Osteoblast (primary cell): ENCODE results near the gene PARN. TPM values are rescaled to one million over a fixed set of nuclear protein-coding genes. Genes with fewer than 3 reads are reported as not detected.

Experiments used
- DNase-seq: peaks from one replicate; pipeline ENCODE4 v3.0.0; 2011; ENCODE audit warnings: low spot score, mixed read lengths; ENCODE audit not compliant: insufficient read length; ENCODE audit errors: missing footprints
- H2AFZ ChIP-seq: 2 replicates; pipeline ENCODE4 v1.6.0; 2011; ENCODE audit warnings: mild to moderate bottlenecking, low read length
- H3K27ac ChIP-seq: 2 replicates; pipeline ENCODE4 v1.5.1; 2011; ENCODE audit warnings: mild to moderate bottlenecking, low read depth, low read length, moderate library complexity
- H3K27me3 ChIP-seq: 2 replicates; pipeline ENCODE4 v1.6.0; 2012; ENCODE audit warnings: mild to moderate bottlenecking, control low read depth, inconsistent platforms, low read length, moderate library complexity; ENCODE audit not compliant: insufficient read depth
- H3K36me3 ChIP-seq: 2 replicates; pipeline ENCODE4 v1.5.1; 2011; ENCODE audit warnings: mild to moderate bottlenecking, low read length, control low read depth, moderate library complexity; ENCODE audit not compliant: insufficient read depth
- H3K4me1 ChIP-seq: 2 replicates; pipeline ENCODE4 v1.5.1; 2011; ENCODE audit warnings: mild to moderate bottlenecking, low read length, control low read depth, moderate library complexity; ENCODE audit not compliant: insufficient read depth
- H3K4me2 ChIP-seq: 2 replicates; pipeline ENCODE4 v1.6.0; 2011; ENCODE audit warnings: mild to moderate bottlenecking, low read length; ENCODE audit not compliant: insufficient read depth
- H3K4me3 ChIP-seq: fragments of 200-600 bp; sonication (generic); 3 replicates; pipeline ENCODE4 v1.5.1; 2012; ENCODE audit warnings: mild to moderate bottlenecking, low read length, inconsistent platforms; ENCODE audit not compliant: insufficient read depth
- H3K79me2 ChIP-seq: 2 replicates; pipeline ENCODE4 v1.6.0; 2012; ENCODE audit warnings: mild to moderate bottlenecking, low read length, control low read depth, inconsistent platforms; ENCODE audit not compliant: insufficient read depth
- H3K9me3 ChIP-seq: 2 replicates; pipeline ENCODE4 v1.5.1; 2011; ENCODE audit warnings: low read depth, low read length, control low read depth
- H4K20me1 ChIP-seq: 2 replicates; pipeline ENCODE4 v1.6.0; 2012; ENCODE audit warnings: mild to moderate bottlenecking, low read length, control low read depth; ENCODE audit not compliant: insufficient read depth
- total RNA-seq: library from RNA; depleted of rRNA; stranded (reverse); fragments of >200 nt; gene quantifications from 2 replicates; pipeline ENCODE4 v1.2.3, GENCODE V29; 2012
- TF ChIP-seq, protein P1 (sequence below): IDR thresholded peaks from 2 replicates; pipeline ENCODE4 v1.5.1; 2011; ENCODE audit warnings: mild to moderate bottlenecking, low read depth, low read length, moderate library complexity; ENCODE audit errors: extremely low read depth

Gene PARN
- total RNA-seq, 1 donor: 40.9 TPM

DNA sequence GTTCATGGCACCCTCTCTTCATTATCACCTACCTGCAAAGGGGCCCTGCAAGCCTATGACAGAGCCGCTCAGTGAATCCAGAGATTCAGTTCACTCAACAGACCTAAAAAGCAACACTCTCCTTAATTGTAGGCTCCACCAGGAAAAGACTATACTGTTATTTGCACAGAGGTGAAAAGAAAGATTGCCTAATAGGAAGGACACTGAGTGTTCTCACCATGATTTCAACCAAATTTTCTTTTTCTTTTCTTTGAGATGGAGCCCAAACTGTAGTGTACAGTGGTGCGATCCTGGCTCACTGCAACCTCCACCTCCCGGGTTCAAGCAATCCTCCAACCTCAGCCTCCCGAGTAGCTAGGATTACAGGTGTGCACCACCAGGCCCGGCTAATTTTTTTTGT, 104.5 kb downstream of the PARN start:
- H3K4me3 ChIP-seq: no peak overlapping the region
- TF ChIP-seq, protein P1, sequence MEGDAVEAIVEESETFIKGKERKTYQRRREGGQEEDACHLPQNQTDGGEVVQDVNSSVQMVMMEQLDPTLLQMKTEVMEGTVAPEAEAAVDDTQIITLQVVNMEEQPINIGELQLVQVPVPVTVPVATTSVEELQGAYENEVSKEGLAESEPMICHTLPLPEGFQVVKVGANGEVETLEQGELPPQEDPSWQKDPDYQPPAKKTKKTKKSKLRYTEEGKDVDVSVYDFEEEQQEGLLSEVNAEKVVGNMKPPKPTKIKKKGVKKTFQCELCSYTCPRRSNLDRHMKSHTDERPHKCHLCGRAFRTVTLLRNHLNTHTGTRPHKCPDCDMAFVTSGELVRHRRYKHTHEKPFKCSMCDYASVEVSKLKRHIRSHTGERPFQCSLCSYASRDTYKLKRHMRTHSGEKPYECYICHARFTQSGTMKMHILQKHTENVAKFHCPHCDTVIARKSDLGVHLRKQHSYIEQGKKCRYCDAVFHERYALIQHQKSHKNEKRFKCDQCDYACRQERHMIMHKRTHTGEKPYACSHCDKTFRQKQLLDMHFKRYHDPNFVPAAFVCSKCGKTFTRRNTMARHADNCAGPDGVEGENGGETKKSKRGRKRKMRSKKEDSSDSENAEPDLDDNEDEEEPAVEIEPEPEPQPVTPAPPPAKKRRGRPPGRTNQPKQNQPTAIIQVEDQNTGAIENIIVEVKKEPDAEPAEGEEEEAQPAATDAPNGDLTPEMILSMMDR: no peak
- H3K27me3 ChIP-seq: no peaks in the 10 kb centered on the region
- H3K79me2 ChIP-seq: no peaks in the 10 kb centered on the region
- DNase-seq: no peak
- no peaks in the 10 kb centered on the region for H3K36me3 ChIP-seq
- H3K4me1 ChIP-seq: peaks cover 22% of the 10 kb centered on the region
- H2AFZ ChIP-seq: no peak overlapping the region
- H3K27ac ChIP-seq: no peak overlapping the region
- H3K4me2 ChIP-seq: no peak overlapping the region
- H3K9me3 ChIP-seq: no peaks in the 10 kb centered on the region
- H4K20me1 ChIP-seq: no peaks in the 10 kb centered on the region

DNA sequence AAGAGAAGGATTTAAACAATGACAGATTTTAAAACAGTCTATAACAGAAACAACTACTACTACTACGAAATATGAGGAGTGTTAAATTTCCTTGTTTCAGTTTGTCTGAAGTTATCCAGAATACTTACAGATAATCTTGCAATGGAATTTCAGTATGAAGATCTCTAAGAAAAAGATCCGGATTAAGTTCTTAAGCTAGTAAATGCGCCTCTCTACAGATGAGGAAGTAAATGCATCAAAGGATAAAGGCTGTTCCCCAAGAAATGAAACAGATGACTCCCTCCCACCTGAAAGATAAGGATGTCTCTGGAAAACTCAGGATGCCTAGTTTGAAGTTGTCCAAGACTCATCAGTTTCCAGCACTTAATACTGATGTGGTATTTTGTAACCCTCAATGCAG, 105.1 kb downstream of the PARN start:
- Histone ChIP-seq H4K20me1 (no peaks in the 10 kb centered on the region), H3K9me3 (no peaks in the 10 kb centered on the region), H3K4me2 (no peak overlapping the region), H2AFZ (no peak overlapping the region), H3K27me3 (no peaks in the 10 kb centered on the region), H3K4me3 (no peak overlapping the region), H3K4me1 (peaks cover 22% of the 10 kb centered on the region), H3K36me3 (no peaks in the 10 kb centered on the region), H3K79me2 (no peaks in the 10 kb centered on the region), H3K27ac (no peak overlapping the region)
- no peak for DNase-seq
- TF ChIP-seq, protein P1: no peak

DNA sequence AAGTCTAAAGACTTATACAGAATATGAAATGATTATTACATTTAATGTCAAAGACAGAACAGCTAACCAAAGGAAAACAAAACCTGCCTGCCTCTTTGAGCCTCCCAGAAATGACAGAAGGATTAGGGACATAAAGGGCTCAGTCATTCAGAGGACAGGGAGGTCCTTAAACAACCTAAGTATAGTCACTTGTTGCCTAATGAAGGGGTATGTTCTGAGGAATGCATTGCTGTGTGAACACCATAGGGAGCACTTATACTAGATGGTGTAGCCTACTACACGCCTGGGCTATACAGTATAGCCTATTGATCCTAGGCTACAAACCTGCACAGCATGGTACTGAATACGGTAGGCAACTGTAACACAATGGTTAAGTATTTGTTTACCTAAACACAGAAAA, 106.4 kb downstream of the PARN start:
- TF ChIP-seq, protein P1: no peak
- no peak overlapping the region for H2AFZ ChIP-seq
- no peak overlapping the region for H3K27ac ChIP-seq
- no peaks in the 10 kb centered on the region for H3K79me2 ChIP-seq
- H3K9me3 ChIP-seq: no peaks in the 10 kb centered on the region
- no peaks in the 10 kb centered on the region for H3K36me3 ChIP-seq
- no peak overlapping the region for H3K4me2 ChIP-seq
- no peak overlapping the region for H3K4me3 ChIP-seq
- H3K4me1 ChIP-seq: peaks cover 18% of the 10 kb centered on the region
- H4K20me1 ChIP-seq: no peaks in the 10 kb centered on the region
- no peak for DNase-seq
- H3K27me3 ChIP-seq: no peaks in the 10 kb centered on the region

DNA sequence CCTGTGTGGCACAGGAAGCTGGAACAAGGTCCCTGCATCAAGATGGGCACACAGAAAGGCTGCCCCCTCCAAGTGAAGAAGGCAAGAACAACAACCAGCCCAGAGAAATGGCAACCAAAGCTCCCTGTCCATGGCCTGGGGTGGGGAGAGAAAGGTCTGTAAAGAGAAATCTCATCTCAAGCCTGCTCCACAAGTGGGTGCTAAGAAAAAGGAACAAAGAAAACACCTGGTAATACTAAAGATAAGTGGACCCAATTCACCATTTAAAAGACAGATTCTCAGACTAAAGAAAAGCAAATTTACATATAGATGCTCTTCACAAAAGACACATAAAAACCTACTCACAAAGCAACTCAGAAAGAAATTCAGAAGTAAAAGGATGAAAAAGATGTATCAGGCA, 107.4 kb downstream of the PARN start:
- Histone ChIP-seq H2AFZ (no peak overlapping the region), H4K20me1 (no peaks in the 10 kb centered on the region), H3K36me3 (no peaks in the 10 kb centered on the region), H3K4me2 (no peak overlapping the region), H3K9me3 (no peaks in the 10 kb centered on the region), H3K27ac (no peak overlapping the region), H3K27me3 (no peaks in the 10 kb centered on the region), H3K79me2 (no peaks in the 10 kb centered on the region), H3K4me3 (no peak overlapping the region), H3K4me1 (peaks cover 8% of the 10 kb centered on the region)
- TF ChIP-seq, protein P1: no peak
- no peak for DNase-seq
